ENCODE data around the gene FLT1.

Gene FLT1

GRCh38 chr13:28475916-28476725 lies 18.8 kb downstream of the FLT1 start:
- no peaks in the 10 kb centered on the region for H3K79me2 ChIP-seq (ENCODE audit: insufficient read depth, low read length)
- no peak overlapping the region for H3K27ac ChIP-seq (ENCODE audit: low read length)
- no peaks in the 10 kb centered on the region for H3K4me1 ChIP-seq (ENCODE audit: insufficient read depth, low read length)
- TF ChIP-seq, protein P1, sequence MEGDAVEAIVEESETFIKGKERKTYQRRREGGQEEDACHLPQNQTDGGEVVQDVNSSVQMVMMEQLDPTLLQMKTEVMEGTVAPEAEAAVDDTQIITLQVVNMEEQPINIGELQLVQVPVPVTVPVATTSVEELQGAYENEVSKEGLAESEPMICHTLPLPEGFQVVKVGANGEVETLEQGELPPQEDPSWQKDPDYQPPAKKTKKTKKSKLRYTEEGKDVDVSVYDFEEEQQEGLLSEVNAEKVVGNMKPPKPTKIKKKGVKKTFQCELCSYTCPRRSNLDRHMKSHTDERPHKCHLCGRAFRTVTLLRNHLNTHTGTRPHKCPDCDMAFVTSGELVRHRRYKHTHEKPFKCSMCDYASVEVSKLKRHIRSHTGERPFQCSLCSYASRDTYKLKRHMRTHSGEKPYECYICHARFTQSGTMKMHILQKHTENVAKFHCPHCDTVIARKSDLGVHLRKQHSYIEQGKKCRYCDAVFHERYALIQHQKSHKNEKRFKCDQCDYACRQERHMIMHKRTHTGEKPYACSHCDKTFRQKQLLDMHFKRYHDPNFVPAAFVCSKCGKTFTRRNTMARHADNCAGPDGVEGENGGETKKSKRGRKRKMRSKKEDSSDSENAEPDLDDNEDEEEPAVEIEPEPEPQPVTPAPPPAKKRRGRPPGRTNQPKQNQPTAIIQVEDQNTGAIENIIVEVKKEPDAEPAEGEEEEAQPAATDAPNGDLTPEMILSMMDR (IDR thresholded peaks at IDR 0.05; ENCODE audit: borderline replicate concordance, extremely low read depth, low read length, poor library complexity, severe bottlenecking), result no peak
- no peak for TF ChIP-seq EZH2 (IDR thresholded peaks at IDR 0.05; ENCODE audit: borderline replicate concordance, low read depth, low read length, severe bottlenecking)
- H3K9ac ChIP-seq (ENCODE audit: low read depth, low read length), result no peak overlapping the region
- H3K9me3 ChIP-seq (ENCODE audit: insufficient read depth, low read length, severe bottlenecking), result no peaks in the 10 kb centered on the region
- no peak overlapping the region for H3K4me3 ChIP-seq (ENCODE audit: low read depth in 1 of 2, low read length in 2 of 2)
- no peaks in the 10 kb centered on the region for H4K20me1 ChIP-seq (ENCODE audit: insufficient read depth, low read length)
- H3K27me3 ChIP-seq (ENCODE audit: insufficient read depth, low read length, poor library complexity), result no peaks in the 10 kb centered on the region
- no peak overlapping the region for H2AFZ ChIP-seq (ENCODE audit: low read depth, low read length)
- no peak overlapping the region for H3K4me2 ChIP-seq (ENCODE audit: insufficient read depth, low read length)
- DNase-seq, result no peak
- H3K36me3 ChIP-seq (ENCODE audit: insufficient read depth, low read length), result no peaks in the 10 kb centered on the region
- ATAC-seq (ENCODE audit: insufficient read depth, low read depth), result no peak

DNA sequence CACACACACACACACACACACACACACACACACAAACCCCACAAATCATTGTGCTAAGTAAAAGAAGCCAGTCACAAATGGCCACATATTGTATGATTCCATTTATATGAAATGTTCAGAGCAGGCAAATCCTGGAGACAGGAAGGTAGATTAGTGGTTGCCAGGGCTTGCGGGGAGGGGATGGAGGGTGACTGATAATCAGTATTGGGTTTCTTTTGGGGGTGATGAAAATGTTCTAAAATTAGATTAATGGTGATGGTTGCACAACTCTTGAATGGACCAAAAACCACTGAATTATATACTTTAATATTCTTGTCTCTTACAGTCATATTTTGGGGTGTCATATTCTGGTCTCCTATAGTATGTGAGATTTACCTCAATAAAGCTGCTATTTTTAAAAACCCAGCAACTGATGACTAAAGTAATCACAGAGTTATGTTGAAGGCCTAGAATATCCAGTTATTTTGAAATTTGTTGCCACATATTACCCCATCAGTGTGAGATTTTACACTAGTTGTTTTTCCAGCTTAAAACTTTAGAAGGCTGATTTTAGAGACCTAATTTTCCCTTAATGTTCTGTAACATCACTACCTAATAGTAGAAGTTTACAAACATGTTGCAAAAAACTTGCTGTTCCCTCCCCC lies 20.3 kb downstream of the FLT1 start:
- Histone ChIP-seq H3K4me2 (ENCODE audit: insufficient read depth, low read length) (no peak overlapping the region), H3K9me3 (ENCODE audit: insufficient read depth, low read length, severe bottlenecking) (no peaks in the 10 kb centered on the region), H3K36me3 (ENCODE audit: insufficient read depth, low read length) (no peaks in the 10 kb centered on the region), H3K9ac (ENCODE audit: low read depth, low read length) (no peak overlapping the region), H4K20me1 (ENCODE audit: insufficient read depth, low read length) (no peaks in the 10 kb centered on the region), H2AFZ (ENCODE audit: low read depth, low read length) (no peak overlapping the region), H3K79me2 (ENCODE audit: insufficient read depth, low read length) (no peaks in the 10 kb centered on the region), H3K27ac (ENCODE audit: low read length) (no peak overlapping the region), H3K27me3 (ENCODE audit: insufficient read depth, low read length, poor library complexity) (no peaks in the 10 kb centered on the region), H3K4me3 (ENCODE audit: low read depth in 1 of 2, low read length in 2 of 2) (no peak overlapping the region), H3K4me1 (ENCODE audit: insufficient read depth, low read length) (no peaks in the 10 kb centered on the region)
- DNase-seq (no peak), ATAC-seq (ENCODE audit: insufficient read depth, low read depth) (no peak)
- TF ChIP-seq EZH2 (IDR thresholded peaks at IDR 0.05; ENCODE audit: borderline replicate concordance, low read depth, low read length, severe bottlenecking), result no peak
- TF ChIP-seq, protein P1 (IDR thresholded peaks at IDR 0.05; ENCODE audit: borderline replicate concordance, extremely low read depth, low read length, poor library complexity, severe bottlenecking), result no peak

GRCh38 chr13:28473044-28473443 lies 21.9 kb downstream of the FLT1 start:
- no peaks in the 10 kb centered on the region for H3K9me3 ChIP-seq (ENCODE audit: insufficient read depth, low read length, severe bottlenecking)
- H3K4me1 ChIP-seq (ENCODE audit: insufficient read depth, low read length), result no peaks in the 10 kb centered on the region
- no peaks in the 10 kb centered on the region for H3K36me3 ChIP-seq (ENCODE audit: insufficient read depth, low read length)
- H3K4me2 ChIP-seq (ENCODE audit: insufficient read depth, low read length), result no peak overlapping the region
- no peaks in the 10 kb centered on the region for H3K27me3 ChIP-seq (ENCODE audit: insufficient read depth, low read length, poor library complexity)
- no peaks in the 10 kb centered on the region for H3K79me2 ChIP-seq (ENCODE audit: insufficient read depth, low read length)
- TF ChIP-seq EZH2 (IDR thresholded peaks at IDR 0.05; ENCODE audit: borderline replicate concordance, low read depth, low read length, severe bottlenecking), result no peak
- TF ChIP-seq, protein P1 (IDR thresholded peaks at IDR 0.05; ENCODE audit: borderline replicate concordance, extremely low read depth, low read length, poor library complexity, severe bottlenecking), result no peak
- H2AFZ ChIP-seq (ENCODE audit: low read depth, low read length), result no peak overlapping the region
- H4K20me1 ChIP-seq (ENCODE audit: insufficient read depth, low read length), result no peaks in the 10 kb centered on the region
- H3K4me3 ChIP-seq (ENCODE audit: low read depth in 1 of 2, low read length in 2 of 2), result no peak overlapping the region
- DNase-seq, result no peak
- H3K9ac ChIP-seq (ENCODE audit: low read depth, low read length), result no peak overlapping the region
- no peak for ATAC-seq (ENCODE audit: insufficient read depth, low read depth)
- no peak overlapping the region for H3K27ac ChIP-seq (ENCODE audit: low read length)

Measured in DND-41 (cell line).